Mucosa of stomach (tissue), 1 donor: ENCODE data around the gene IMMP2L.

Experiments used
- H3K27me3 ChIP-seq: one replicate; pipeline ENCODE4 v1.7.0; 2013; ENCODE audit warnings: mild to moderate bottlenecking, low read length; ENCODE audit not compliant: control insufficient read depth, insufficient read depth
- H3K36me3 ChIP-seq: one replicate; pipeline ENCODE4 v1.7.0; 2013; ENCODE audit warnings: low read length; ENCODE audit not compliant: control insufficient read depth, insufficient read depth
- H3K4me1 ChIP-seq: one replicate; pipeline ENCODE4 v1.7.0; 2013; ENCODE audit warnings: mild to moderate bottlenecking, low read length; ENCODE audit not compliant: control insufficient read depth, insufficient read depth
- H3K4me3 ChIP-seq: one replicate; pipeline ENCODE4 v1.7.0; 2013; ENCODE audit warnings: low read length
- H3K9ac ChIP-seq: one replicate; pipeline ENCODE4 v1.7.0; 2013; ENCODE audit warnings: mild to moderate bottlenecking, low read length, moderate library complexity
- H3K9me3 ChIP-seq: one replicate; pipeline ENCODE4 v1.7.0; 2013; ENCODE audit warnings: mild to moderate bottlenecking, low read length, moderate library complexity; ENCODE audit not compliant: control insufficient read depth
- donor health status: Pancreatic carcinoma.

Gene IMMP2L

DNA sequence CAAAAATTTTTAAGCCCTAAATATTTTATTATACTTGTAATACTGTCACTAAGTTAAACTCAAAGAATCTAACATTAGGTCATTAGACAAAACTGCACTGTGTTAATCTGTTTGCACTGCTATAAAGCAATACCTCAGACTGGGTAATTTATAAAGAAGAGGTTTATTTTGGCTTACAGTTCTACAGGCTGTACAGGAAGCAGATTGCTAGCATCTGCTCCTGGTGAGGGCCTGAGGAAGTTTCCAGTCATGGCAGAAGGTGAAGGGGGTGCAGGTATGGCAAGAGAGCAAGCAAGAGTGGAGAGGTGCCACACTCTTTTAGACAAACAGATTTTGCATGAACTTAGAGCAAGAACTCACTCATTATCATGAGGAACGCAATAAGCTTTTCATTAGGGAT is 125.7 kb downstream of the IMMP2L start:
- H3K4me1 ChIP-seq = peaks cover 5% of the 10 kb centered on the region
- H3K9ac ChIP-seq = no peak overlapping the region
- no peaks in the 10 kb centered on the region for H3K9me3 ChIP-seq
- H3K36me3 ChIP-seq = no peaks in the 10 kb centered on the region
- no peaks in the 10 kb centered on the region for H3K27me3 ChIP-seq
- no peak overlapping the region for H3K4me3 ChIP-seq

GRCh38 chr7:111433426-111433825 is 128.9 kb downstream of the IMMP2L start:
- Histone ChIP-seq H3K27me3 (no peaks in the 10 kb centered on the region), H3K36me3 (no peaks in the 10 kb centered on the region), H3K9me3 (no peaks in the 10 kb centered on the region), H3K4me3 (no peak overlapping the region), H3K9ac (no peak overlapping the region), H3K4me1 (peaks cover 2% of the 10 kb centered on the region)

DNA sequence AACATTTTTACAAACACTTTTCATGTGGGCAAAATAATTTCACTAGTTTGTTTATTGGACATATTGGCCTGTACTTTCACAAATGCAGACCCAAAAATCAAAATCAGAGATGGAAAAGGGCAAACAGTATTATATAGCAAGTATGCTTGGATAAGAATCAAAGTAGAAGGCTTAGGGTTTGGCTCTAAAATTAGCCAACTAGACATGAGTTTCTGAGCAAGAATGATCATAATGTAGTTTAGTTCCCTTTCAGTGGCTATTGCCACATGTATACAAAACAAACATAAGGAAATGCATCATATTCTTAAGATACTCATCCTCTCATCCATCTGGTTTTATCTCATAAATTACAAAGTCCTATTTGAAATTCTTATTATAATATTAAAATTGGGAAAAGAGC is 132.5 kb downstream of the IMMP2L start:
- Histone ChIP-seq H3K4me1 (no peaks in the 10 kb centered on the region), H3K9me3 (no peaks in the 10 kb centered on the region), H3K4me3 (no peak overlapping the region), H3K36me3 (no peaks in the 10 kb centered on the region), H3K27me3 (no peaks in the 10 kb centered on the region), H3K9ac (no peak overlapping the region)

DNA sequence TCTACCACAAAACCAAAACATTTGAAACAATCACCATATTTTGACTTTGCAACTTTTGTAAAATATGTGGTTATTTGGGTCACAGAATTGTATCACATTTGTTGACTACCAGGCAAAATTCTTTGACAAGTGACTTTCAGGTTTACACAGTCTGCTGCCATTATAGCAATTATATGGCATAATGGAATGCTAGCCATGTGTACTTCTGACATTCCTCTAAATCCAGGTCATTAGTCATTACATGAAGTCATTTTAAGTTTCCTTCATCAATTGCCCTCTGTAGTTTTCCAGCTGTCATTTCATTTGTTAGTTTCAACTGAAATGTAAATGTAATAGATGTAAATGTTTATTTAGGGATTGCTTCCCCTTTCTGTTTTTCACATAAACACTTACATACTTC is 137.5 kb downstream of the IMMP2L start:
- H3K9me3 ChIP-seq = no peaks in the 10 kb centered on the region
- no peaks in the 10 kb centered on the region for H3K36me3 ChIP-seq
- no peak overlapping the region for H3K4me3 ChIP-seq
- H3K4me1 ChIP-seq = no peaks in the 10 kb centered on the region
- no peak overlapping the region for H3K9ac ChIP-seq
- no peaks in the 10 kb centered on the region for H3K27me3 ChIP-seq

GRCh38 chr7:111414374-111414773 is 147.9 kb downstream of the IMMP2L start:
- no peaks in the 10 kb centered on the region for H3K9me3 ChIP-seq
- H3K27me3 ChIP-seq = no peaks in the 10 kb centered on the region
- H3K36me3 ChIP-seq = no peaks in the 10 kb centered on the region
- no peak overlapping the region for H3K4me3 ChIP-seq
- no peaks in the 10 kb centered on the region for H3K4me1 ChIP-seq
- no peak overlapping the region for H3K9ac ChIP-seq

- Histone ChIP-seq H3K9me3 (no peaks in the 10 kb centered on the region), H3K9ac (no peak overlapping the region), H3K4me1 (no peaks in the 10 kb centered on the region), H3K4me3 (no peak overlapping the region), H3K36me3 (no peaks in the 10 kb centered on the region), H3K27me3 (no peaks in the 10 kb centered on the region)
Measured at GRCh38 chr7:111413739-111414138, 148.6 kb downstream of the IMMP2L start.

- no peaks in the 10 kb centered on the region for H3K4me1 ChIP-seq
- no peaks in the 10 kb centered on the region for H3K36me3 ChIP-seq
- H3K9me3 ChIP-seq = no peaks in the 10 kb centered on the region
- no peaks in the 10 kb centered on the region for H3K27me3 ChIP-seq
- H3K9ac ChIP-seq = no peak overlapping the region
- H3K4me3 ChIP-seq = no peak overlapping the region
Measured at GRCh38 chr7:111410899-111411298, 151.4 kb downstream of the IMMP2L start.

- no peaks in the 10 kb centered on the region for H3K27me3 ChIP-seq
- H3K4me3 ChIP-seq = no peak overlapping the region
- no peaks in the 10 kb centered on the region for H3K36me3 ChIP-seq
- H3K9ac ChIP-seq = no peak overlapping the region
- H3K4me1 ChIP-seq = no peaks in the 10 kb centered on the region
- H3K9me3 ChIP-seq = no peaks in the 10 kb centered on the region
Measured at GRCh38 chr7:111409714-111410422, 152.4 kb downstream of the IMMP2L start.

GRCh38 chr7:111408724-111409123 is 153.6 kb downstream of the IMMP2L start:
- Histone ChIP-seq H3K9ac (no peak overlapping the region), H3K4me1 (no peaks in the 10 kb centered on the region), H3K27me3 (no peaks in the 10 kb centered on the region), H3K36me3 (no peaks in the 10 kb centered on the region), H3K4me3 (no peak overlapping the region), H3K9me3 (no peaks in the 10 kb centered on the region)

GRCh38 chr7:111407258-111407657 is 155.0 kb downstream of the IMMP2L start:
- no peaks in the 10 kb centered on the region for H3K9me3 ChIP-seq
- no peaks in the 10 kb centered on the region for H3K36me3 ChIP-seq
- H3K27me3 ChIP-seq = no peaks in the 10 kb centered on the region
- H3K4me3 ChIP-seq = no peak overlapping the region
- no peaks in the 10 kb centered on the region for H3K4me1 ChIP-seq
- H3K9ac ChIP-seq = no peak overlapping the region

GRCh38 chr7:111405621-111406020 is 156.7 kb downstream of the IMMP2L start:
- Histone ChIP-seq H3K36me3 (no peaks in the 10 kb centered on the region), H3K27me3 (no peaks in the 10 kb centered on the region), H3K9ac (no peak overlapping the region), H3K4me1 (no peaks in the 10 kb centered on the region), H3K4me3 (no peak overlapping the region), H3K9me3 (no peaks in the 10 kb centered on the region)

GRCh38 chr7:111401516-111401915 is 160.8 kb downstream of the IMMP2L start:
- Histone ChIP-seq H3K9me3 (no peaks in the 10 kb centered on the region), H3K36me3 (no peaks in the 10 kb centered on the region), H3K4me3 (no peak overlapping the region), H3K4me1 (no peaks in the 10 kb centered on the region), H3K27me3 (no peaks in the 10 kb centered on the region), H3K9ac (no peak overlapping the region)

GRCh38 chr7:111400088-111400487 is 162.2 kb downstream of the IMMP2L start:
- Histone ChIP-seq H3K4me1 (no peaks in the 10 kb centered on the region), H3K4me3 (no peak overlapping the region), H3K9me3 (no peaks in the 10 kb centered on the region), H3K9ac (no peak overlapping the region), H3K36me3 (no peaks in the 10 kb centered on the region), H3K27me3 (no peaks in the 10 kb centered on the region)
